ENCODE measurements around the gene MYL6. TPM values are rescaled to one million over a fixed set of nuclear protein-coding genes. Genes with fewer than 3 reads are reported as not detected.

The MYL6 gene
- polyA plus RNA-seq, 1 donor from 2014 or later: 3,234 TPM

DNA sequence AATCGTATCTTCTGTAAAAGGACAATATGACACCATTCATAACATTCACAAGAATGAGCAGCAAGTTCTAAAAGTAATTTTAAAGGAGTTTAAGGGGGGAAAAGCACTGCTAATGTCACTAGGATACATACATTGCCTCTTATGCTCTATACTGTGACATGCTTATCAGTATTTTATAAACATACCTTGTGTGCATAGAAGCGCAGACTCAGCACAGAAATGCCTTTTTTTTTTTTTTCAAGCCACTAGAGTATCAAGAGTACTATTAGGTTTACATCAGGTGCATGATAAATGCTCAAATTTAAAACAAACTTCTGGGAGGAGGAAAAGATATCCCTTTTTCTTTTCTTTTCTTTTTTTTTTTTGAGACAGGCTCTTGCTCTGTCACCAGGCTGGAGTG is 44.7 kb downstream of the MYL6 start:
- peaks cover 6% of the 10 kb centered on the region for H3K36me3 ChIP-seq (ENCODE audit: insufficient read depth, low read length)

DNA sequence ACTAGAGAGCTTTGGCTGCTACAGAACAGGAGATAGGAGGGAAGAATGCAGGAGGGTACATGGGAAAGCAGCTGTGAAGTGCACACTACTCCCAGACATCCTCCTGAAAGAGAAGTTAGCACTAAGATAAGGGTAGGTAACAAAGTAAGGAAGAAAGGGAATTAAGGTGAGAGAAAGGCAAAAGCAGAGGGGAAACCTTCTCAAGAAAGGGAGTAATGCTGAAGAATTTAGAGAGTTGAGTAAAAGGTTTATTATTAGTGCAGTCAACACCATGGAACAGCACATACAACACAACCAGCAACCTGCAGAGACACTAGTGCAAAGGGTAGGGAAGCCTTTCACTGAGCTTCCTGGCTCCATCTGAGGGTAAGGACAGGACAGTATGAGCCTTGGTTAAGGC is 46.1 kb downstream of the MYL6 start:
- no peaks in the 10 kb centered on the region for H3K9me3 ChIP-seq (ENCODE audit: low read length)
- no peaks in the 10 kb centered on the region for H4K20me1 ChIP-seq (ENCODE audit: insufficient read depth)
- TF ChIP-seq EP300 (conservative IDR thresholded peaks at IDR 0.05; ENCODE audit: poor library complexity, severe bottlenecking): no peak
- no peak for TF ChIP-seq POLR2AphosphoS5 (IDR thresholded peaks at IDR 0.05)
- TF ChIP-seq, protein P1, sequence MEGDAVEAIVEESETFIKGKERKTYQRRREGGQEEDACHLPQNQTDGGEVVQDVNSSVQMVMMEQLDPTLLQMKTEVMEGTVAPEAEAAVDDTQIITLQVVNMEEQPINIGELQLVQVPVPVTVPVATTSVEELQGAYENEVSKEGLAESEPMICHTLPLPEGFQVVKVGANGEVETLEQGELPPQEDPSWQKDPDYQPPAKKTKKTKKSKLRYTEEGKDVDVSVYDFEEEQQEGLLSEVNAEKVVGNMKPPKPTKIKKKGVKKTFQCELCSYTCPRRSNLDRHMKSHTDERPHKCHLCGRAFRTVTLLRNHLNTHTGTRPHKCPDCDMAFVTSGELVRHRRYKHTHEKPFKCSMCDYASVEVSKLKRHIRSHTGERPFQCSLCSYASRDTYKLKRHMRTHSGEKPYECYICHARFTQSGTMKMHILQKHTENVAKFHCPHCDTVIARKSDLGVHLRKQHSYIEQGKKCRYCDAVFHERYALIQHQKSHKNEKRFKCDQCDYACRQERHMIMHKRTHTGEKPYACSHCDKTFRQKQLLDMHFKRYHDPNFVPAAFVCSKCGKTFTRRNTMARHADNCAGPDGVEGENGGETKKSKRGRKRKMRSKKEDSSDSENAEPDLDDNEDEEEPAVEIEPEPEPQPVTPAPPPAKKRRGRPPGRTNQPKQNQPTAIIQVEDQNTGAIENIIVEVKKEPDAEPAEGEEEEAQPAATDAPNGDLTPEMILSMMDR (IDR thresholded peaks at IDR 0.05; ENCODE audit: poor library complexity, severe bottlenecking): no peak
- TF ChIP-seq, protein P2, sequence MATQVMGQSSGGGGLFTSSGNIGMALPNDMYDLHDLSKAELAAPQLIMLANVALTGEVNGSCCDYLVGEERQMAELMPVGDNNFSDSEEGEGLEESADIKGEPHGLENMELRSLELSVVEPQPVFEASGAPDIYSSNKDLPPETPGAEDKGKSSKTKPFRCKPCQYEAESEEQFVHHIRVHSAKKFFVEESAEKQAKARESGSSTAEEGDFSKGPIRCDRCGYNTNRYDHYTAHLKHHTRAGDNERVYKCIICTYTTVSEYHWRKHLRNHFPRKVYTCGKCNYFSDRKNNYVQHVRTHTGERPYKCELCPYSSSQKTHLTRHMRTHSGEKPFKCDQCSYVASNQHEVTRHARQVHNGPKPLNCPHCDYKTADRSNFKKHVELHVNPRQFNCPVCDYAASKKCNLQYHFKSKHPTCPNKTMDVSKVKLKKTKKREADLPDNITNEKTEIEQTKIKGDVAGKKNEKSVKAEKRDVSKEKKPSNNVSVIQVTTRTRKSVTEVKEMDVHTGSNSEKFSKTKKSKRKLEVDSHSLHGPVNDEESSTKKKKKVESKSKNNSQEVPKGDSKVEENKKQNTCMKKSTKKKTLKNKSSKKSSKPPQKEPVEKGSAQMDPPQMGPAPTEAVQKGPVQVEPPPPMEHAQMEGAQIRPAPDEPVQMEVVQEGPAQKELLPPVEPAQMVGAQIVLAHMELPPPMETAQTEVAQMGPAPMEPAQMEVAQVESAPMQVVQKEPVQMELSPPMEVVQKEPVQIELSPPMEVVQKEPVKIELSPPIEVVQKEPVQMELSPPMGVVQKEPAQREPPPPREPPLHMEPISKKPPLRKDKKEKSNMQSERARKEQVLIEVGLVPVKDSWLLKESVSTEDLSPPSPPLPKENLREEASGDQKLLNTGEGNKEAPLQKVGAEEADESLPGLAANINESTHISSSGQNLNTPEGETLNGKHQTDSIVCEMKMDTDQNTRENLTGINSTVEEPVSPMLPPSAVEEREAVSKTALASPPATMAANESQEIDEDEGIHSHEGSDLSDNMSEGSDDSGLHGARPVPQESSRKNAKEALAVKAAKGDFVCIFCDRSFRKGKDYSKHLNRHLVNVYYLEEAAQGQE (IDR thresholded peaks at IDR 0.05; ENCODE audit: borderline replicate concordance): no peak
- no peak for TF ChIP-seq SMC3 (conservative IDR thresholded peaks at IDR 0.05; ENCODE audit: poor library complexity)
- no peak for TF ChIP-seq MXI1 (conservative IDR thresholded peaks at IDR 0.05; ENCODE audit: poor library complexity, severe bottlenecking)
- TF ChIP-seq TAF1 (IDR thresholded peaks at IDR 0.05; ENCODE audit: low read depth): no peak
- no peak for TF ChIP-seq RAD21 (conservative IDR thresholded peaks at IDR 0.05)
- TF ChIP-seq EZH2 (IDR thresholded peaks at IDR 0.05; ENCODE audit: borderline replicate concordance, insufficient read depth, low read length, poor library complexity, severe bottlenecking): no peak
- no peak overlapping the region for H3K4me2 ChIP-seq (ENCODE audit: low read length)
- no peak overlapping the region for H3K4me3 ChIP-seq (ENCODE audit: low read length)
- H2AFZ ChIP-seq (ENCODE audit: low read depth, low read length): no peak overlapping the region
- no peak overlapping the region for H3K27ac ChIP-seq (ENCODE audit: low read length)
- no peaks in the 10 kb centered on the region for H3K79me2 ChIP-seq (replicated peaks; ENCODE audit: insufficient read depth, low read length)
- H3F3A ChIP-seq (ENCODE audit: insufficient read depth, low read length, poor library complexity, severe bottlenecking): no peaks in the 10 kb centered on the region
- no peaks in the 10 kb centered on the region for H3K9me2 ChIP-seq (ENCODE audit: insufficient read depth, low read length)
- no peaks in the 10 kb centered on the region for H3K27me3 ChIP-seq (ENCODE audit: insufficient read depth, low read depth, low read length)
- H3K36me3 ChIP-seq (ENCODE audit: insufficient read depth, low read length): peaks cover 6% of the 10 kb centered on the region
- no peak overlapping the region for H3K9ac ChIP-seq (ENCODE audit: low read length)

More for the DNA sequence above, 44.7 kb downstream of the MYL6 start:
- H3K4me3 ChIP-seq (ENCODE audit: low read length): no peak overlapping the region
- no peaks in the 10 kb centered on the region for H3K9me3 ChIP-seq (ENCODE audit: low read length)
- H3K27ac ChIP-seq (ENCODE audit: low read length): no peak overlapping the region
- H2AFZ ChIP-seq (ENCODE audit: low read depth, low read length): no peak overlapping the region
- no peaks in the 10 kb centered on the region for H3K79me2 ChIP-seq (replicated peaks; ENCODE audit: insufficient read depth, low read length)
- H3K27me3 ChIP-seq (ENCODE audit: insufficient read depth, low read depth, low read length): no peaks in the 10 kb centered on the region
- H4K20me1 ChIP-seq (ENCODE audit: insufficient read depth): no peaks in the 10 kb centered on the region
- no peak overlapping the region for H3K4me2 ChIP-seq (ENCODE audit: low read length)
- H3F3A ChIP-seq (ENCODE audit: insufficient read depth, low read length, poor library complexity, severe bottlenecking): no peaks in the 10 kb centered on the region
- no peak overlapping the region for H3K9ac ChIP-seq (ENCODE audit: low read length)
- TF ChIP-seq TAF1 (IDR thresholded peaks at IDR 0.05; ENCODE audit: low read depth) (no peak), MXI1 (conservative IDR thresholded peaks at IDR 0.05; ENCODE audit: poor library complexity, severe bottlenecking) (no peak), EP300 (conservative IDR thresholded peaks at IDR 0.05; ENCODE audit: poor library complexity, severe bottlenecking) (no peak), POLR2AphosphoS5 (IDR thresholded peaks at IDR 0.05) (no peak), SMC3 (conservative IDR thresholded peaks at IDR 0.05; ENCODE audit: poor library complexity) (no peak), RAD21 (conservative IDR thresholded peaks at IDR 0.05) (no peak), EZH2 (IDR thresholded peaks at IDR 0.05; ENCODE audit: borderline replicate concordance, insufficient read depth, low read length, poor library complexity, severe bottlenecking) (no peak)
- TF ChIP-seq, protein P2 (IDR thresholded peaks at IDR 0.05; ENCODE audit: borderline replicate concordance): no peak
- TF ChIP-seq, protein P1 (IDR thresholded peaks at IDR 0.05; ENCODE audit: poor library complexity, severe bottlenecking): no peak
- no peaks in the 10 kb centered on the region for H3K9me2 ChIP-seq (ENCODE audit: insufficient read depth, low read length)
